ENCODE results near the gene ELP4.

The ELP4 gene

DNA sequence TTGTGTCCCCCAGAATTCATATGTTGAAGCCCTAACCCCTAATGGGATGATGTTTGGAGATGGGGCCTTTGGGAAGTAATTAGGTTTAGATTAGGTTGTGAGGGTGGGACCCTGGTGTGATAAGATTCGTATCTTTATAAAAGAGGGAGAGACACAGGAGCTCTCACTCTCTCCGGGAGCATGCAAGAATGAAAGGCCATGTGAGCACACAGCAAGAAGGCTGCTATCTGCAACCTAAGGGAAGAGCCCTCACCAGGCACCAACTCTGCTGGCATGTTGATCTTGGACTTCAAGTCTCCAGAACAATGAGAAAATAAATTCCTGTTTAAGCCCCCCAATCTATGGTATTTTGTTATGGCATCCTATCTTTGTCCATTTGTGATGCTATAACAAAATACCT, 97.3 kb downstream of the ELP4 start:
- no peak for DNase-seq
- Mint-ChIP-seq H3K9me3 (no peaks in the 10 kb centered on the region), H3K27me3 (ENCODE audit: low read depth, poor library complexity) (no peaks in the 10 kb centered on the region), H3K27ac (no peak overlapping the region), H3K4me3 (no peak overlapping the region), H3K36me3 (ENCODE audit: low read depth) (no peaks in the 10 kb centered on the region), H3K4me1 (no peaks in the 10 kb centered on the region)
- TF ChIP-seq, protein P1, sequence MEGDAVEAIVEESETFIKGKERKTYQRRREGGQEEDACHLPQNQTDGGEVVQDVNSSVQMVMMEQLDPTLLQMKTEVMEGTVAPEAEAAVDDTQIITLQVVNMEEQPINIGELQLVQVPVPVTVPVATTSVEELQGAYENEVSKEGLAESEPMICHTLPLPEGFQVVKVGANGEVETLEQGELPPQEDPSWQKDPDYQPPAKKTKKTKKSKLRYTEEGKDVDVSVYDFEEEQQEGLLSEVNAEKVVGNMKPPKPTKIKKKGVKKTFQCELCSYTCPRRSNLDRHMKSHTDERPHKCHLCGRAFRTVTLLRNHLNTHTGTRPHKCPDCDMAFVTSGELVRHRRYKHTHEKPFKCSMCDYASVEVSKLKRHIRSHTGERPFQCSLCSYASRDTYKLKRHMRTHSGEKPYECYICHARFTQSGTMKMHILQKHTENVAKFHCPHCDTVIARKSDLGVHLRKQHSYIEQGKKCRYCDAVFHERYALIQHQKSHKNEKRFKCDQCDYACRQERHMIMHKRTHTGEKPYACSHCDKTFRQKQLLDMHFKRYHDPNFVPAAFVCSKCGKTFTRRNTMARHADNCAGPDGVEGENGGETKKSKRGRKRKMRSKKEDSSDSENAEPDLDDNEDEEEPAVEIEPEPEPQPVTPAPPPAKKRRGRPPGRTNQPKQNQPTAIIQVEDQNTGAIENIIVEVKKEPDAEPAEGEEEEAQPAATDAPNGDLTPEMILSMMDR (IDR thresholded peaks at IDR 0.05): no peak

DNA sequence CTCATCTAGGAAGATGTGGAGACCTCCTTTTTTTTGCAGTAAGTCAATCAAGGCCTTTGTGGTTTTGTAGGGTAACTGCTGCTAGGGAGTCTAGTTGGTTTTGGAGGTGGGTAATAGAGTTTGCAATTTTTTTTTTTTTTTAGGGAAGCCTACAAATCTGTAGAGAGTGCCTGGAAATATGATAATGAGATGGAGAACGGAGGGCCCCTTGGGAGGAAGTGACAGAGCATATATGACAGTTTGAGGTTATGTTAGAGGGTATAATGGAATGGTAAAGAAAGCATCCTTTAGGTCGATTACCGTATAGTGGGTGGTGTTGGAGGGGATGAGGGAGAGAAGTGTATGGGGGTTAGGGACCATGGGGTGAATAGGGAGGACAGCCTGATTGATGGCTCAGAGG, 98.3 kb downstream of the ELP4 start:
- H3K4me3 Mint-ChIP-seq: no peak overlapping the region
- TF ChIP-seq, protein P1 (IDR thresholded peaks at IDR 0.05): no peak
- H3K4me1 Mint-ChIP-seq: no peaks in the 10 kb centered on the region
- peak overlapping the region; percentile 34 for H3K27ac Mint-ChIP-seq
- DNase-seq: no peak
- H3K9me3 Mint-ChIP-seq: no peaks in the 10 kb centered on the region
- no peaks in the 10 kb centered on the region for H3K27me3 Mint-ChIP-seq (ENCODE audit: low read depth, poor library complexity)
- no peaks in the 10 kb centered on the region for H3K36me3 Mint-ChIP-seq (ENCODE audit: low read depth)

DNA sequence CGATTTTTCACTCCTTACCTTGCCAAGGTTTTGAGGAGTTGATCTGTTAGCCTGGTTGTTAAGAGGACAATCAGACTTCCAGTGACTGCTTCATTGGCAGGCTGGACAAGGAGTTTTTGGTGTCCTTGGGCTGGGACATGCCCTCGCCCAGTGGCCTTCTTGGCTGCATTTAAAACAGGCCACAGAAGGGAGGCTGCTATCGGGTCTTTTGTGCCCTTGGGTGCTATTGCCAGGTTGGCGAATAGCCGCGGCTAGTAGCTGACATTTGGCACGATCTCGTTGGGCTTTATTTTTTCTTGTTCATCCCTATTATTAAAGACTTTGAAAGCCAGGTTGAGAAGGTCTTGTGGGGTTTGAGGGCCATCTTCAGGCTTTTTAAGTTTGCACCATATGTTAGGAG, 99.4 kb downstream of the ELP4 start:
- TF ChIP-seq, protein P1 (IDR thresholded peaks at IDR 0.05): no peak
- Mint-ChIP-seq H3K4me3 (no peak overlapping the region), H3K36me3 (ENCODE audit: low read depth) (no peaks in the 10 kb centered on the region), H3K27ac (no peak overlapping the region), H3K4me1 (no peaks in the 10 kb centered on the region), H3K9me3 (no peaks in the 10 kb centered on the region), H3K27me3 (ENCODE audit: low read depth, poor library complexity) (no peaks in the 10 kb centered on the region)
- DNase-seq: no peak

DNA sequence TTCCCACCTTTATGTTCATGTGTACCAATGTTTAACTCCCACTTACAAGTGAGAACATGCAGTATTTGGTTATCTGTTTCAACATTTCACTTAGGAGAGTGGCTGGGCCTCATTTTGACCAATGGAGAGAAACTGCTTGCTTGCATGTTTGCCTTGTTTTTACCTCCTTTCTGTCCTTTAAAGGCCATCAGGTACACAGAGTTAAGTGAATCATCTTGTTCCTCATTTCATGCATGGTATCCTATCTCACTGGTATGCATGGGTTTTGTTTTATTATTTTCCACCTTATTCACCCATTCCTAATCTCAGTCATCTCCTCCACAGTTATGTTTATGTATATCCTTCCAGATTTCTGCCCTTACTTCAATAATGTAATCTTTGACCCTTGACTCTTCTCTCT, 101.0 kb downstream of the ELP4 start:
- no peaks in the 10 kb centered on the region for H3K9me3 Mint-ChIP-seq
- no peak overlapping the region for H3K27ac Mint-ChIP-seq
- H3K27me3 Mint-ChIP-seq (ENCODE audit: low read depth, poor library complexity): no peaks in the 10 kb centered on the region
- no peak overlapping the region for H3K4me3 Mint-ChIP-seq
- no peak for DNase-seq
- H3K36me3 Mint-ChIP-seq (ENCODE audit: low read depth): no peaks in the 10 kb centered on the region
- H3K4me1 Mint-ChIP-seq: no peaks in the 10 kb centered on the region
- TF ChIP-seq, protein P1 (IDR thresholded peaks at IDR 0.05): no peak

DNA sequence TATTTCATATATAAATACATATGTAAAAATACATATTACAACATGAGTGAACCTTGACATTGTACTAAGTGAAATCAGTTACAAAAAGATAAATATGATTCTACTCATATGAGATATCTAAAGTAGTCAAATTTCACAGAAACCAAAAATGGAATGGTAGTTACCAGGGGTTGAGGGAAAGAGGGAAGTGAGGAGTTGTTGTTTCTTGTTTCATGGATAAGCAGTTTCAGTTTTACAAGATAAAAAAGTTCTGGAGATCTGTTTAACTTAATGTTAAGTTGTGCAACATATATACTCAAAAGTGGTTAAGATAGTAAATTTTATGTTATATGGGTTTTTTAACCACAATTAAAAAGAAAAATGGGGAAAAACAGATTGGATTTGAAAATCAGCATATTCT, 107.7 kb downstream of the ELP4 start:
- H3K27me3 Mint-ChIP-seq (ENCODE audit: low read depth, poor library complexity): no peaks in the 10 kb centered on the region
- H3K36me3 Mint-ChIP-seq (ENCODE audit: low read depth): no peaks in the 10 kb centered on the region
- no peak for DNase-seq
- no peaks in the 10 kb centered on the region for H3K9me3 Mint-ChIP-seq
- no peak overlapping the region for H3K4me3 Mint-ChIP-seq
- TF ChIP-seq, protein P1 (IDR thresholded peaks at IDR 0.05): no peak
- H3K27ac Mint-ChIP-seq: no peak overlapping the region
- H3K4me1 Mint-ChIP-seq: no peaks in the 10 kb centered on the region

DNA sequence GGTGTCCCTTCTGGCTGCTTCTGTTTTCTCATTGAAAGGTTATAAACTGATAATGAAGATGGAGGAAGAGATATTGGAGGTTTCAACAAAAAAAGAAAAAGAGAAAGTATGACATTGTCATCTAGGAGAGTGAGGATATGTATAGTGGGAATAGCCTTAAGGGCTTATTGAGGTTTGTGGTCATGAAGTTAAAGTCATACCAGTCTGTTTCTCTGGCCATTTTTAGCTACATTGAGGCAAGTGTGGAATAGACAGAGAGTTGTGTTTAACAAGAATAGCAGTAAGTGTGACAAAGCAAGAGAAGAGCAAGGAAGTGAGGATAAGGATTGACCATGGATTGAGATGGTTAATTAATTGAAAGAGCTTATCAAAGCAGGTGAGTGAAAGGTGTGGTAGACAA, 110.4 kb downstream of the ELP4 start:
- Mint-ChIP-seq H3K27ac (no peak overlapping the region), H3K36me3 (ENCODE audit: low read depth) (no peaks in the 10 kb centered on the region), H3K9me3 (no peaks in the 10 kb centered on the region), H3K4me3 (no peak overlapping the region), H3K4me1 (no peaks in the 10 kb centered on the region), H3K27me3 (ENCODE audit: low read depth, poor library complexity) (no peaks in the 10 kb centered on the region)
- DNase-seq: no peak
- TF ChIP-seq, protein P1 (IDR thresholded peaks at IDR 0.05): no peak
